ENCODE results near the gene NUDT15. TPM values are rescaled to one million over a fixed set of nuclear protein-coding genes. Genes with fewer than 3 reads are reported as not detected.

Gene NUDT15
- total RNA-seq, 1 experiment from 2014 or later: 38.6 TPM

DNA sequence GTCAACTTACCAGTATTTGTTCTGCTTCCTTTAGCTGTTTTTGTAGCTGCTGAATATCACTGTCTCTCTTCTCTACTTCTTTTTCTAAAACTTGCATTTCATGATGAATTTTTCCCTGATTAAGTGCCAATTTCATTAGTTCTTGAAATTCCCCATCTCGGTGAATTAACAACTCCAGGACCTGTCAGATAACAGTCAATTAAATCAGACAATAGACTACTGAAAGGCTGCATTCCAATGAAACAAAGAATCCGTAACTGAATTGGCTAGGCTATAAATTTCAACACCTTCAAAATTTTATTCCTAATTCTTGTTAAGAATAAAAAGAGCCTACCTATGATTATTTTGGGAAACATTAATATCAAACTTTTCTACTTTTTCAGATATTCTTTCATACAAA, 48.7 kb downstream of the NUDT15 start:
- peaks cover 21 to 22% of the 10 kb centered on the region in 2 experiments for H3K36me3 ChIP-seq (ENCODE audit: control insufficient read depth in 1 of 2, insufficient read depth in 2 of 2, low read length in 2 of 2)
- H3K9ac ChIP-seq (ENCODE audit: low read length): no peak overlapping the region
- intact Hi-C loops (cut with micrococcal nuclease): no loop called here
- no peak for DNase-seq (ENCODE audit: low read depth, low spot score)
- TF ChIP-seq EGR1 (IDR thresholded peaks at IDR 0.05; ENCODE audit: low read depth) (no peak), SRF (IDR thresholded peaks at IDR 0.05; ENCODE audit: low read depth) (no peak), ZFX (IDR thresholded peaks at IDR 0.05) (no peak), EZH2phosphoT487 (IDR thresholded peaks at IDR 0.05; ENCODE audit: borderline replicate concordance) (no peak), POLR2AphosphoS5 (IDR thresholded peaks at IDR 0.05; ENCODE audit: low read depth, low read length) (no peak), ZNF274 (IDR thresholded peaks at IDR 0.05; ENCODE audit: low read depth, low read length) (no peak), SP1 (IDR thresholded peaks at IDR 0.05; ENCODE audit: low read depth) (no peak), ELF1 (IDR thresholded peaks at IDR 0.05; ENCODE audit: borderline replicate concordance, low read depth) (no peak), SIN3A (IDR thresholded peaks at IDR 0.05; ENCODE audit: low read depth) (no peak), RAD21 (IDR thresholded peaks at IDR 0.05; ENCODE audit: low read depth) (no peak), POLR2A (IDR thresholded peaks at IDR 0.05; ENCODE audit: borderline replicate concordance, extremely low read depth, insufficient read depth, insufficient read length) (no peak), TCF7L2 (IDR thresholded peaks at IDR 0.05; ENCODE audit: borderline replicate concordance, extremely low read depth, insufficient read depth, insufficient read length) (no peak), CEBPB (IDR thresholded peaks at IDR 0.05; ENCODE audit: low read depth) (no peak), FOSL1 (IDR thresholded peaks at IDR 0.05; ENCODE audit: low read depth) (no peak)
- TF ChIP-seq, protein P1, sequence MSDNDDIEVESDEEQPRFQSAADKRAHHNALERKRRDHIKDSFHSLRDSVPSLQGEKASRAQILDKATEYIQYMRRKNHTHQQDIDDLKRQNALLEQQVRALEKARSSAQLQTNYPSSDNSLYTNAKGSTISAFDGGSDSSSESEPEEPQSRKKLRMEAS (IDR thresholded peaks at IDR 0.05): no peak
- TF ChIP-seq, protein P2, sequence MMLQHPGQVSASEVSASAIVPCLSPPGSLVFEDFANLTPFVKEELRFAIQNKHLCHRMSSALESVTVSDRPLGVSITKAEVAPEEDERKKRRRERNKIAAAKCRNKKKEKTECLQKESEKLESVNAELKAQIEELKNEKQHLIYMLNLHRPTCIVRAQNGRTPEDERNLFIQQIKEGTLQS (IDR thresholded peaks at IDR 0.05): no peak
- TF ChIP-seq, protein P3, sequence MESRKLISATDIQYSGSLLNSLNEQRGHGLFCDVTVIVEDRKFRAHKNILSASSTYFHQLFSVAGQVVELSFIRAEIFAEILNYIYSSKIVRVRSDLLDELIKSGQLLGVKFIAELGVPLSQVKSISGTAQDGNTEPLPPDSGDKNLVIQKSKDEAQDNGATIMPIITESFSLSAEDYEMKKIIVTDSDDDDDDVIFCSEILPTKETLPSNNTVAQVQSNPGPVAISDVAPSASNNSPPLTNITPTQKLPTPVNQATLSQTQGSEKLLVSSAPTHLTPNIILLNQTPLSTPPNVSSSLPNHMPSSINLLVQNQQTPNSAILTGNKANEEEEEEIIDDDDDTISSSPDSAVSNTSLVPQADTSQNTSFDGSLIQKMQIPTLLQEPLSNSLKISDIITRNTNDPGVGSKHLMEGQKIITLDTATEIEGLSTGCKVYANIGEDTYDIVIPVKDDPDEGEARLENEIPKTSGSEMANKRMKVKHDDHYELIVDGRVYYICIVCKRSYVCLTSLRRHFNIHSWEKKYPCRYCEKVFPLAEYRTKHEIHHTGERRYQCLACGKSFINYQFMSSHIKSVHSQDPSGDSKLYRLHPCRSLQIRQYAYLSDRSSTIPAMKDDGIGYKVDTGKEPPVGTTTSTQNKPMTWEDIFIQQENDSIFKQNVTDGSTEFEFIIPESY (IDR thresholded peaks at IDR 0.05; ENCODE audit: extremely low read depth, insufficient replicate concordance, low read length): no peak
- TF ChIP-seq, protein P4, sequence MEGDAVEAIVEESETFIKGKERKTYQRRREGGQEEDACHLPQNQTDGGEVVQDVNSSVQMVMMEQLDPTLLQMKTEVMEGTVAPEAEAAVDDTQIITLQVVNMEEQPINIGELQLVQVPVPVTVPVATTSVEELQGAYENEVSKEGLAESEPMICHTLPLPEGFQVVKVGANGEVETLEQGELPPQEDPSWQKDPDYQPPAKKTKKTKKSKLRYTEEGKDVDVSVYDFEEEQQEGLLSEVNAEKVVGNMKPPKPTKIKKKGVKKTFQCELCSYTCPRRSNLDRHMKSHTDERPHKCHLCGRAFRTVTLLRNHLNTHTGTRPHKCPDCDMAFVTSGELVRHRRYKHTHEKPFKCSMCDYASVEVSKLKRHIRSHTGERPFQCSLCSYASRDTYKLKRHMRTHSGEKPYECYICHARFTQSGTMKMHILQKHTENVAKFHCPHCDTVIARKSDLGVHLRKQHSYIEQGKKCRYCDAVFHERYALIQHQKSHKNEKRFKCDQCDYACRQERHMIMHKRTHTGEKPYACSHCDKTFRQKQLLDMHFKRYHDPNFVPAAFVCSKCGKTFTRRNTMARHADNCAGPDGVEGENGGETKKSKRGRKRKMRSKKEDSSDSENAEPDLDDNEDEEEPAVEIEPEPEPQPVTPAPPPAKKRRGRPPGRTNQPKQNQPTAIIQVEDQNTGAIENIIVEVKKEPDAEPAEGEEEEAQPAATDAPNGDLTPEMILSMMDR (IDR thresholded peaks at IDR 0.05 in 2 of 3, conservative IDR thresholded peaks at IDR 0.05 in 1 of 3; ENCODE audit: borderline replicate concordance in 1 of 3, insufficient read depth in 1 of 3, low read depth in 2 of 3, low read length in 2 of 3): no peak
- no peaks in the 10 kb centered on the region for H3K27me3 ChIP-seq (ENCODE audit: insufficient read depth, low read length)
- H4K20me1 ChIP-seq (ENCODE audit: insufficient read depth): no peaks in the 10 kb centered on the region
- no peaks in the 10 kb centered on the region for H3K4me1 ChIP-seq (ENCODE audit: control insufficient read depth in 1 of 2, insufficient read depth in 2 of 2, low read length in 2 of 2)
- no peak overlapping the region for H3K4me3 ChIP-seq (replicated peaks in 1 of 2; ENCODE audit: low read depth in 1 of 2, low read length in 2 of 2)
- H3K27ac ChIP-seq (ENCODE audit: low read depth, low read length): no peak overlapping the region
- ChIA-PET POLR2A (no interaction called here), CTCF (interaction anchor here (1.7 kb wide), 1 partner anchor 9 kb away, joined by 4 read pairs; the partner anchor contains the start of gene MED4), RAD21 (ENCODE audit: low non-redundant PET in 1 of 2, low total read pairs in 2 of 2, uncharacterized antibody in 2 of 2, unreplicated experiment in 2 of 2) (no interaction called here)
- peaks cover 79% of the 10 kb centered on the region for H3K79me2 ChIP-seq (ENCODE audit: insufficient read depth, low read length)
- no peak overlapping the region for H2AFZ ChIP-seq (ENCODE audit: low read depth, low read length, poor library complexity, severe bottlenecking)
- H3K9me3 ChIP-seq (ENCODE audit: control insufficient read depth in 1 of 2, insufficient read depth in 1 of 2, low read depth in 1 of 2, low read length in 2 of 2): no peaks in the 10 kb centered on the region
- no peaks in the 10 kb centered on the region for H3K9me2 ChIP-seq (ENCODE audit: insufficient read depth)
- no TSS peak for BruUV-seq (replicated peaks)
- no peak overlapping the region for H3K4me2 ChIP-seq (ENCODE audit: low read length)
- ATAC-seq: no peak
